ENCODE measurements around the gene TPTE. TPM values are rescaled to one million over a fixed set of nuclear protein-coding genes. Genes with fewer than 3 reads are reported as not detected.
"Not testable (repeated sequence)": the region's sequence is repeated elsewhere in the genome, so short reads cannot be mapped to it uniquely, and the experiment has no call there.

The TPTE gene
- total RNA-seq, 4 donors from 2014 or later = not detected

DNA sequence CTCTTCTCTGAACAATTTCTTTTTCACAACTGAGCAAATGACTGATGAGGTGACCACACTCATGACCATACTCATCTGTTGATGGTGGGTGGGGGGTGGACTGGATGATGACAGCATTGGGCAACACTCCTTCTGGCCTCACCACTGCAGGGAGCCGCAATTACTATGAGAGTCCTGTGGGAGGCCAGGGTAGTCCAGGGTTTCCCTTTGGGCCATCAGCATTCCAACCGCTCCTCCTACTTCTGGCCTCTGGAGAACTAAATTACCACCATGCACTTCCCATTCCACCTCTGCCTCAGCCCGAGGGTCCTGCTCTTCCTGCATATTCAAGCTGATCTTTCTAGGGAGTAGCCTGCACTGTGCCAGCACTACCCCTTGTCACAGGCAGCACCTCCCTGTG lies 94.7 kb downstream of the TPTE start:
- not testable (repeated sequence) for H3K36me3 ChIP-seq, ATAC-seq, H3K4me3 ChIP-seq, H3K4me1 ChIP-seq, H3K27ac ChIP-seq, H3K27me3 ChIP-seq
- 68 to 69% methylated on average over 2 to 3 of the region's 3 CpGs for WGBS, 2 donors (ENCODE audit: low coverage in 1 of 2)
- peaks cover 0 to 21% (median 2%) of the 10 kb centered on the region in 3 donors for H3K9me3 ChIP-seq

DNA sequence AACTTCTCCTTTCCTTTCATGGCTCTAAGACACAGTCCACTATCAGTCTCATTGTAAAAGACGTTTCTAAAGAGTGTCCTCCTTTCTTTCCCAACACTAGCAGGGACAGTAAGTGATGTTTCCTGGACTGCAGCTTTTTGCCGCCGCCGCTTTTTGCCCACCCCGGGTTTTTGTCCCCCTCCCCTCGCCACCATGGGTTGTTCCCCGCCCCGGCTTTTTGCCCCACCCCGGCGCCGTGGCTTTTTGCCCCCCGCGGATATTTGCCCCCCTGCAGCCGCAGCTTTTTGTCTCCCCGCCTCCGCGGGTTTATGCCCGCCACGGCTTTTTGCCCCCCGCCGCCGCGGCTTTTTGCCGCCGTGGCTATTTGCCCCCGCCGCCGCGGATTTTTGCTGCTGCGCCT lies 95.2 kb downstream of the TPTE start:
- no peak overlapping the region for H3K4me3 ChIP-seq
- peaks cover 0 to 21% (median 2%) of the 10 kb centered on the region in 3 donors for H3K9me3 ChIP-seq
- TF ChIP-seq, protein P1, sequence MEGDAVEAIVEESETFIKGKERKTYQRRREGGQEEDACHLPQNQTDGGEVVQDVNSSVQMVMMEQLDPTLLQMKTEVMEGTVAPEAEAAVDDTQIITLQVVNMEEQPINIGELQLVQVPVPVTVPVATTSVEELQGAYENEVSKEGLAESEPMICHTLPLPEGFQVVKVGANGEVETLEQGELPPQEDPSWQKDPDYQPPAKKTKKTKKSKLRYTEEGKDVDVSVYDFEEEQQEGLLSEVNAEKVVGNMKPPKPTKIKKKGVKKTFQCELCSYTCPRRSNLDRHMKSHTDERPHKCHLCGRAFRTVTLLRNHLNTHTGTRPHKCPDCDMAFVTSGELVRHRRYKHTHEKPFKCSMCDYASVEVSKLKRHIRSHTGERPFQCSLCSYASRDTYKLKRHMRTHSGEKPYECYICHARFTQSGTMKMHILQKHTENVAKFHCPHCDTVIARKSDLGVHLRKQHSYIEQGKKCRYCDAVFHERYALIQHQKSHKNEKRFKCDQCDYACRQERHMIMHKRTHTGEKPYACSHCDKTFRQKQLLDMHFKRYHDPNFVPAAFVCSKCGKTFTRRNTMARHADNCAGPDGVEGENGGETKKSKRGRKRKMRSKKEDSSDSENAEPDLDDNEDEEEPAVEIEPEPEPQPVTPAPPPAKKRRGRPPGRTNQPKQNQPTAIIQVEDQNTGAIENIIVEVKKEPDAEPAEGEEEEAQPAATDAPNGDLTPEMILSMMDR (IDR thresholded peaks at IDR 0.05) = no peak
- TF ChIP-seq POLR2AphosphoS5 (IDR thresholded peaks at IDR 0.05) = no peak
- TF ChIP-seq POLR2A (IDR thresholded peaks at IDR 0.05) = no peak
- no peak for TF ChIP-seq EP300 (IDR thresholded peaks at IDR 0.05)
- H3K27ac ChIP-seq = no peak overlapping the region
- no peaks in the 10 kb centered on the region for H3K36me3 ChIP-seq
- H3K27me3 ChIP-seq = peaks cover 6% of the 10 kb centered on the region
- 62 to 64% methylated on average over 9 to 22 of the region's 30 CpGs for WGBS, 2 donors (ENCODE audit: low coverage in 1 of 2)
- no peaks in the 10 kb centered on the region for H3K4me1 ChIP-seq
- ATAC-seq = no peak

DNA sequence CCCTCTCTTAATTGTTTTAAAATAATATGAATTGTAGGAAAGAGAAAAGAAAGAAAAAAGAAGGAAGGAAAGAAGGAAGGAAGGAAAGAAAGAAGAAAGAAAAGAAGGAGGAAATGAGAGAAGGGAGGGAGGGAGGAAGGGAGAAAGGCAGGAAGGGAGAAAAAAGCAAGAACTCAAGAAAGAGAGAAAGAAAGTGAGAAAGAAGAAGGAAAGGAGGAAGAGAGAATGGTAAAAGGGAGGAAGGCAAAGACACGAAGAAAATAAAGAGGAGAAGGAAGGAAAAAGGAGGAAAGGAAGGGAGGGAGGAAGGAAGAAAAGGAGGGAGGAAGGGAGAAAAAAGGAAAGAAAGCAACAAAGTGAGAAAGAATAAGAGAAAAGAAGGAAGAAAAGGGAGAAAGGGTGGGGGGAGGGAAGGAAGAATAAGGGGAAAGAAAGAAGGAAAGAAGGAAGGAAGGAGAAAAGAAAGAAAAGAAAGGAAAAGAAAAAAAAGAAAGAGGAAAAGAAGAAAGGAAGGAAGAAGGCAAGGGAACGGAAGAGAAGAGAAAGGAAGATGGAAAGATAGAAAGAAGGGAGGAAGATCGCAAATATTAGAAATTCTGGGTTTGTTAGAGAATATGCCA lies 95.9 kb downstream of the TPTE start:
- not testable (repeated sequence) for H3K4me3 ChIP-seq, H3K4me1 ChIP-seq, ATAC-seq, H3K36me3 ChIP-seq, H3K27me3 ChIP-seq, H3K27ac ChIP-seq
- WGBS, 2 donors (ENCODE audit: low coverage in 1 of 2) = 52 to 59% methylated on average over 3 of the region's 3 CpGs
- peaks cover 0 to 21% (median 2%) of the 10 kb centered on the region in 3 donors for H3K9me3 ChIP-seq

DNA sequence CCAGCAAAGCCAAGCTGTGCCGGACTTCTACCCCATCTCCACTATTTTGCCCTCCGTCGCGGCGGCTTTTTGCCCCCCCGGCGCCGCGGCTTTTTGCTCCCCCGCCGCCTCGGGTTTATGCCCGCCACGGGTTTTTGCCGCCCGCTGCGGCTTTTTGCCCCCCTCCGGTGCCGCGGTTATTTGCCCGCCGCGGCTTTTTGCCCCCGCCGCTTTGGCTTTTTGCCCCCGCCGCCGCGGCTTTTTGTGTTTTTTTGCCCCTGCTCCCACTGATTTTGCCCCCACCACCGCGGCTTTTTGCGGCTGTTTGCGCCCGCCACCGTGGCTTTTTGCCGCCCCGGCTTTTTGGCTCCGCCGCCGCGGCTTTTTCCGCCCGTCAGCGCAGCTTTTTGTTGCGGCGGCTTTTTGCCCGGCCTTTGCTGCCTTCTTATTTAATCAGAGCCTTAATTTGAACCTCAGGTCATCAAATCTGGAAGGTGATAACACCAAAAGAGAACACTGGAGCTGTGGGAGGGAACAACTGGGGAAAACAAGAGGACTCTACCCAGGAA lies 106.0 kb downstream of the TPTE start:
- no peak for ATAC-seq
- 56 to 61% methylated on average over 45 to 47 of the region's 47 CpGs for WGBS, 2 donors (ENCODE audit: low coverage in 1 of 2)
- Histone ChIP-seq H3K4me1 (no peaks in the 10 kb centered on the region), H3K9me3 (peaks cover 0 to 29% (median 3%) of the 10 kb centered on the region in 3 donors), H3K27ac (no peak overlapping the region), H3K36me3 (no peaks in the 10 kb centered on the region), H3K4me3 (no peak overlapping the region), H3K27me3 (peaks cover 6% of the 10 kb centered on the region)
- no peak for TF ChIP-seq EP300 (IDR thresholded peaks at IDR 0.05)
- TF ChIP-seq POLR2AphosphoS5 (IDR thresholded peaks at IDR 0.05) = no peak
- TF ChIP-seq, protein P1 (IDR thresholded peaks at IDR 0.05) = no peak
- no peak for TF ChIP-seq POLR2A (IDR thresholded peaks at IDR 0.05)

DNA sequence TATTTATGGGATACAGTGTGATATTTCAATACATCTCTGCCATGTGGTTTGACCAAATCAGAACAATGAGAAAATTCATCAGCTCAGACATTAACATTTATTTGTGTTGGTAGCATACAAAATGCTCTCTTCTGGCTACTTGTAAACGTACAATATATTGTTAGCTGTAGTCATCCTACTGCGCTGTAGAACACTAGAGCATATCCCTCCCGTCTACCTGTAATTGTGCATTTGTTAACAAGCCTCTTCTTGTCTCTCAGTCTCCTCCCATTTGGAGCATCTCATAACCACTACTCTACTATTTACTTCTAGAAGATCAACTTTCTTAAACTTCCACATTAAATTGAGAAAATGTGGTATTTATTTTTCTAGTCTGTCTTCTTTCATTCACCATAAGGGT lies 107.9 kb downstream of the TPTE start:
- peaks cover 0 to 37% (median 3%) of the 10 kb centered on the region in 3 donors for H3K9me3 ChIP-seq
- H3K36me3 ChIP-seq, H3K4me3 ChIP-seq, H3K4me1 ChIP-seq, H3K27ac ChIP-seq, ATAC-seq, H3K27me3 ChIP-seq: not testable (repeated sequence)
- WGBS, 2 donors (ENCODE audit: low coverage in 1 of 2) = 64 to 66% methylated on average over 3 of the region's 3 CpGs

DNA sequence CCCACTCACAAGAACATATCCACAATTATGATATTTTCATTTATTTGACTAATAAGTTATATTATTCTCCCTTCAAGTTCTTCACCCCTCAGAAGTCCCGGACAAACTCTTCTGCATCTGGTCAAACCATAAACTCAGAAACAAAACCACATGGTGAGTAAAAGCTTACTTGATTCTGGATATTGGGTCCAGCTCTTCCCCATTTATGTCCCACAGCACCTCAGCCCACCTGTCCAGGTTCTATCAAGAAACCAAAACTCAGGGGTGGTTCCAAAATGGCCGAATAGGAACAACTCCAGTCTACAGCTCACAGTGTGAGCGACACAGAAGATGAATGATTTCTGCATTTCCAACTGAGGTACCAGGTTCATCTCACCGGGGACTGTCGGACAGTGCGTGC lies 109.4 kb downstream of the TPTE start:
- H3K36me3 ChIP-seq, H3K4me1 ChIP-seq, H3K27me3 ChIP-seq, H3K4me3 ChIP-seq, ATAC-seq, H3K27ac ChIP-seq: not testable (repeated sequence)
- 79 to 100% methylated on average over 2 to 4 of the region's 6 CpGs for WGBS, 2 donors (ENCODE audit: low coverage in 1 of 2)
- H3K9me3 ChIP-seq = peaks cover 1 to 40% (median 3%) of the 10 kb centered on the region in 3 donors

DNA sequence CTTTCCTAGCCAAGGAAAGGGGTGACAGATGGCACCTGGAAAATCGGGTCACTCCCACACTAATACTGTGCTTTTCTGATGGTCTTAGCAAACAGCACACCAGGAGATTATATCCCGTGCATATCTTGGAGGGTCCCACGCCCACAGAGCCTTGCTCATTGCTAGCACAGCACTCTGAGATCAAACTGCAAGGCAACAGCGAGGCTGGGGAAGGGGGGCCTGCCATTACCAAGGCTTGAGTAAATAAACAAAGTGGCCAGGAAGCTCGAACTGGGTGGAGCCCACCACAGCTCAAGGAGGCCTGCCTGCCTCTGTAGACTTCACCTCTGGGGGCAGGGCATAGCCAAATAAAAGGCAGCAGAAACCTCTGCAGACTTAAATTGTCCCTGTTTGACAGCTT lies 109.9 kb downstream of the TPTE start:
- not testable (repeated sequence) for H3K4me1 ChIP-seq, H3K4me3 ChIP-seq, H3K27ac ChIP-seq, H3K36me3 ChIP-seq, ATAC-seq, H3K27me3 ChIP-seq
- peaks cover 3 to 43% (median 3%) of the 10 kb centered on the region in 3 donors for H3K9me3 ChIP-seq
- WGBS, 2 donors (ENCODE audit: low coverage in 1 of 2) = 39 to 51% methylated on average over 5 of the region's 5 CpGs

DNA sequence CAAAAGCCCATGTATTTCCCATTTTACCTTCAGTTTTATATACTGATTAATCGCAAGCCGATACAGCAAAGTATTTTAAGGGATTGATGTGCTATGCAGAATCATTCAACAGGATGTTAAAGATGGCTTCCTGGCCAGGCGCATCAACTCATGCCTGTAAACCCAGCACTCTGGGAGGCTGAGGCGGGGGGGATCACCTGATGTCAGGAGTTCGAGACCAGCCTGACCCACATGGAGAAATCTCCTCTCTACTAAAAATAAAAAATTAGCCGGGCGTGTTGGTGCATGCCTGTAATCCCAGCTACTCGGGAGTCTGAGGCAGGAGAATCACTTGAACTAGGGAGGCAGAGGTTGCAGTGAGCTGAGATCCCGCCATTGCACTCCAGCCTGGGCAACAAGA lies 116.8 kb downstream of the TPTE start:
- H3K27me3 ChIP-seq, H3K4me3 ChIP-seq, H3K27ac ChIP-seq, H3K36me3 ChIP-seq, H3K4me1 ChIP-seq, ATAC-seq: not testable (repeated sequence)
- H3K9me3 ChIP-seq = peaks cover 0 to 53% (median 3%) of the 10 kb centered on the region in 3 donors
- WGBS, 2 donors (ENCODE audit: low coverage in 1 of 2) = 49 to 54% methylated on average over 9 of the region's 9 CpGs
